ENCODE measurements around the gene HMG20A.

- TF ChIP-seq CTCF (IDR thresholded peaks at IDR 0.05) = no peak
- TF ChIP-seq POLR2A (IDR thresholded peaks at IDR 0.05) = no peak
These were observed 16.1 kb downstream of the HMG20A start for GRCh38 chr15:77436822-77437221.

All from Peyer's patch (tissue), 4 donors.